Ovary (tissue), 3 donors: ENCODE results near the gene STAT3.

ENCODE experiments used
- POLR2A ChIP-seq: fragments of 450-650 bp; IDR thresholded peaks from one replicate; pipeline ENCODE4 v1.6.1; 2017; ENCODE audit warnings: antibody characterized with exemption, mild to moderate bottlenecking, moderate library complexity
- TF ChIP-seq, protein P1 (sequence below), 3 donors: fragments of 450-650 bp in 2 of 3; fragments of 200-600 bp in 1 of 3; IDR thresholded peaks; one replicate each; pipeline versions ENCODE4 v1.5.1 to v1.8.0; 2016 to 2022; ENCODE audit warnings: antibody characterized with exemption in 3 of 3, mild to moderate bottlenecking in 1 of 3
- donor health status: DM: no; HTN: no; CAD: no.

DNA sequence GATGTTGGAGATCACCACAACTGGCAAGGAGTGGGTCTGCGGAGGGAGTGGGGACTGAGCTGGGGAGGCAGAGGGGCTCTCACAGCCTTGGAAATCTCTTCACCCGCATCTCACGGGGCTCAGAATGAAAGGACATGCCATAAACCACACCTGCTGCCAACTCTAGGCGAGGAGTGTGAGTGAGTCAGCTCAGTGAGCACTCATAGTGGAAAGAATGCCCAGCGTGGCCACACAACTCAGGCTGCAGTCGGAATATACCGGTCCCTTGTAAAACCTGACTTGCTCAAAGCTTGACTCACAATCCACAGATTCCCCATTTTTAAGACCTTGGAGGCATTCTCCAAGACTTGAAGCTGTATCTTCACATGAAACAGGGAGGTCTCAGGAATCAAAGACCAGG is 63.2 kb downstream of the STAT3 start:
- TF ChIP-seq, protein P1, sequence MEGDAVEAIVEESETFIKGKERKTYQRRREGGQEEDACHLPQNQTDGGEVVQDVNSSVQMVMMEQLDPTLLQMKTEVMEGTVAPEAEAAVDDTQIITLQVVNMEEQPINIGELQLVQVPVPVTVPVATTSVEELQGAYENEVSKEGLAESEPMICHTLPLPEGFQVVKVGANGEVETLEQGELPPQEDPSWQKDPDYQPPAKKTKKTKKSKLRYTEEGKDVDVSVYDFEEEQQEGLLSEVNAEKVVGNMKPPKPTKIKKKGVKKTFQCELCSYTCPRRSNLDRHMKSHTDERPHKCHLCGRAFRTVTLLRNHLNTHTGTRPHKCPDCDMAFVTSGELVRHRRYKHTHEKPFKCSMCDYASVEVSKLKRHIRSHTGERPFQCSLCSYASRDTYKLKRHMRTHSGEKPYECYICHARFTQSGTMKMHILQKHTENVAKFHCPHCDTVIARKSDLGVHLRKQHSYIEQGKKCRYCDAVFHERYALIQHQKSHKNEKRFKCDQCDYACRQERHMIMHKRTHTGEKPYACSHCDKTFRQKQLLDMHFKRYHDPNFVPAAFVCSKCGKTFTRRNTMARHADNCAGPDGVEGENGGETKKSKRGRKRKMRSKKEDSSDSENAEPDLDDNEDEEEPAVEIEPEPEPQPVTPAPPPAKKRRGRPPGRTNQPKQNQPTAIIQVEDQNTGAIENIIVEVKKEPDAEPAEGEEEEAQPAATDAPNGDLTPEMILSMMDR (IDR thresholded peaks at IDR 0.05) = no peak
- no peak for TF ChIP-seq POLR2A
